Mammary epithelial cell (primary cell): ENCODE measurements around the gene CIITA.

Experiments
- CTCF ChIP-seq, 2 donors: IDR thresholded peaks in 1 of 2; conservative IDR thresholded peaks in 1 of 2; 2 replicates each; pipeline ENCODE4 v1.5.1; 2011 to 2012; ENCODE audit warnings: inconsistent platforms in 2 of 2, low read length in 2 of 2, mild to moderate bottlenecking in 2 of 2, control low read depth in 1 of 2, low read depth in 1 of 2; ENCODE audit not compliant: insufficient read depth in 1 of 2; ENCODE audit errors: extremely low read depth in 1 of 2
- EZH2 ChIP-seq: IDR thresholded peaks from 2 replicates; pipeline ENCODE4 v1.6.1; 2012; ENCODE audit warnings: low read length, inconsistent platforms, borderline replicate concordance

- TF ChIP-seq CTCF (conservative IDR thresholded peaks at IDR 0.05 in 1 of 2, IDR thresholded peaks at IDR 0.05 in 1 of 2; ENCODE audit: extremely low read depth in 1 of 2, insufficient read depth in 1 of 2, low read depth in 1 of 2, low read length in 2 of 2) (peak; percentile 96 to 99), EZH2 (no peak)
Measured at GRCh38 chr16:10964039-10964890, 87.3 kb downstream of the CIITA start.
